ENCODE measurements around the gene CXCL16. TPM values are rescaled to one million over a fixed set of nuclear protein-coding genes. Genes with fewer than 3 reads are reported as not detected.
"Not testable (repeated sequence)": the region's sequence is repeated elsewhere in the genome, so short reads cannot be mapped to it uniquely, and the experiment has no call there.

Gene CXCL16
- total RNA-seq, 1 donor from 2014 or later: 0.21 TPM

GRCh38 chr17:4703330-4703691 lies 36.4 kb downstream of the CXCL16 start:
- no peaks in the 10 kb centered on the region for H3K36me3 ChIP-seq
- peak overlapping the region; percentile 77 for H2AFZ ChIP-seq (replicated peaks)
- peaks cover 19% of the 10 kb centered on the region for H3K4me1 ChIP-seq
- peaks cover 38% of the 10 kb centered on the region for H4K20me1 ChIP-seq (ENCODE audit: low read depth)
- Mint-ChIP-seq H3K27ac (no peak overlapping the region), H3K27me3 (ENCODE audit: insufficient read depth, low read depth) (peaks cover 2% of the 10 kb centered on the region), H3K36me3 (no peaks in the 10 kb centered on the region), H3K9me3 (no peaks in the 10 kb centered on the region), H3K4me1 (peaks cover 36% of the 10 kb centered on the region), H3K4me3 (peak overlapping the region; percentile 93)
- H3K27me3 ChIP-seq: no peaks in the 10 kb centered on the region
- H3F3A ChIP-seq (ENCODE audit: low read depth): peaks cover 36% of the 10 kb centered on the region
- H3K9me3 ChIP-seq (ENCODE audit: low read depth): no peaks in the 10 kb centered on the region
- H3K4me2 ChIP-seq: peak overlapping the region; percentile 100
- peaks cover 63% of the 10 kb centered on the region for H3K79me2 ChIP-seq (ENCODE audit: low read depth)
- no peak overlapping the region for H3K27ac ChIP-seq
- TF ChIP-seq EZH2 (IDR thresholded peaks at IDR 0.05) (no peak), CTCF (IDR thresholded peaks at IDR 0.05) (no peak), EZH2phosphoT487 (IDR thresholded peaks at IDR 0.05) (no peak)
- H3K9ac ChIP-seq: peak overlapping the region; percentile 94
- DNase-seq (ENCODE audit: low spot score): no peak
- H3K4me3 ChIP-seq: peak overlapping the region; percentile 98

GRCh38 chr17:4701116-4701515 lies 38.6 kb downstream of the CXCL16 start:
- H3K27me3 ChIP-seq: no peaks in the 10 kb centered on the region
- H4K20me1 ChIP-seq (ENCODE audit: low read depth): peaks cover 60% of the 10 kb centered on the region
- Mint-ChIP-seq H3K27ac (no peak overlapping the region), H3K9me3 (no peaks in the 10 kb centered on the region), H3K27me3 (ENCODE audit: insufficient read depth, low read depth) (peaks cover 2% of the 10 kb centered on the region), H3K4me1 (peaks cover 30% of the 10 kb centered on the region), H3K36me3 (peaks cover 9% of the 10 kb centered on the region), H3K4me3 (no peak overlapping the region)
- H3K36me3 ChIP-seq: no peaks in the 10 kb centered on the region
- peaks cover 33% of the 10 kb centered on the region for H3F3A ChIP-seq (ENCODE audit: low read depth)
- TF ChIP-seq EZH2 (IDR thresholded peaks at IDR 0.05) (no peak), EZH2phosphoT487 (IDR thresholded peaks at IDR 0.05) (no peak), CTCF (IDR thresholded peaks at IDR 0.05) (no peak)
- no peak overlapping the region for H3K9ac ChIP-seq
- H3K4me1 ChIP-seq: peaks cover 19% of the 10 kb centered on the region
- H3K79me2 ChIP-seq (ENCODE audit: low read depth): peaks cover 85% of the 10 kb centered on the region
- no peak overlapping the region for H3K4me2 ChIP-seq
- H3K4me3 ChIP-seq: no peak overlapping the region
- H2AFZ ChIP-seq (replicated peaks): no peak overlapping the region
- no peak for DNase-seq (ENCODE audit: low spot score)
- H3K27ac ChIP-seq: no peak overlapping the region
- no peaks in the 10 kb centered on the region for H3K9me3 ChIP-seq (ENCODE audit: low read depth)

GRCh38 chr17:4699401-4700056 lies 40.2 kb downstream of the CXCL16 start:
- not testable (repeated sequence) for H3K36me3 ChIP-seq; H3K4me2 ChIP-seq; H3K27ac Mint-ChIP-seq; H3K9me3 Mint-ChIP-seq; H3K9ac ChIP-seq; H3K4me3 Mint-ChIP-seq; H3K27me3 ChIP-seq; DNase-seq (ENCODE audit: low spot score); H3K36me3 Mint-ChIP-seq; H3K4me3 ChIP-seq; H3K27me3 Mint-ChIP-seq (ENCODE audit: insufficient read depth, low read depth); H3K27ac ChIP-seq; H3K9me3 ChIP-seq (ENCODE audit: low read depth); H2AFZ ChIP-seq (replicated peaks)
- peaks cover 99% of the 10 kb centered on the region for H3K79me2 ChIP-seq (ENCODE audit: low read depth)
- peaks cover 19% of the 10 kb centered on the region for H3K4me1 Mint-ChIP-seq
- peaks cover 65% of the 10 kb centered on the region for H4K20me1 ChIP-seq (ENCODE audit: low read depth)
- peaks cover 19% of the 10 kb centered on the region for H3F3A ChIP-seq (ENCODE audit: low read depth)
- H3K4me1 ChIP-seq: peaks cover 15% of the 10 kb centered on the region

- no peak overlapping the region for H3K4me2 ChIP-seq
- DNase-seq (ENCODE audit: low spot score): no peak
- H3K27ac Mint-ChIP-seq: no peak overlapping the region
Observed at GRCh38 chr17:4696437-4696805, 43.3 kb downstream of the CXCL16 start.

More at GRCh38 chr17:4696437-4696805, 43.3 kb downstream of the CXCL16 start:
- Histone ChIP-seq H4K20me1 (ENCODE audit: low read depth) (peaks cover 71% of the 10 kb centered on the region), H3K9ac (no peak overlapping the region), H3K9me3 (ENCODE audit: low read depth) (no peaks in the 10 kb centered on the region), H3K79me2 (ENCODE audit: low read depth) (peaks cover 98% of the 10 kb centered on the region), H3K36me3 (no peaks in the 10 kb centered on the region), H3K27me3 (no peaks in the 10 kb centered on the region), H2AFZ (replicated peaks) (no peak overlapping the region), H3K4me3 (no peak overlapping the region), H3K4me1 (no peaks in the 10 kb centered on the region), H3F3A (ENCODE audit: low read depth) (peaks cover 10% of the 10 kb centered on the region), H3K27ac (no peak overlapping the region)
- Mint-ChIP-seq H3K9me3 (no peaks in the 10 kb centered on the region), H3K4me1 (peaks cover 6% of the 10 kb centered on the region), H3K36me3 (peaks cover 18% of the 10 kb centered on the region), H3K27me3 (ENCODE audit: insufficient read depth, low read depth) (peaks cover 5% of the 10 kb centered on the region), H3K4me3 (no peak overlapping the region)
- TF ChIP-seq EZH2 (IDR thresholded peaks at IDR 0.05): no peak
- TF ChIP-seq EZH2phosphoT487 (IDR thresholded peaks at IDR 0.05): no peak
- TF ChIP-seq CTCF (IDR thresholded peaks at IDR 0.05): no peak

Measured in neural progenitor cell (in vitro differentiated cells).